Stimulated activated naive CD4-positive, alpha-beta T cell (primary cell): ENCODE data around the gene SLC41A3.
"Not testable (repeated sequence)": the region's sequence is repeated elsewhere in the genome, so short reads cannot be mapped to it uniquely, and the experiment has no call there.

Source experiments
- DNase-seq, 6 experiments: peaks; one replicate each; lab custom pipeline; 2025; lab: John Stamatoyannopoulos, UW

Gene SLC41A3

DNA sequence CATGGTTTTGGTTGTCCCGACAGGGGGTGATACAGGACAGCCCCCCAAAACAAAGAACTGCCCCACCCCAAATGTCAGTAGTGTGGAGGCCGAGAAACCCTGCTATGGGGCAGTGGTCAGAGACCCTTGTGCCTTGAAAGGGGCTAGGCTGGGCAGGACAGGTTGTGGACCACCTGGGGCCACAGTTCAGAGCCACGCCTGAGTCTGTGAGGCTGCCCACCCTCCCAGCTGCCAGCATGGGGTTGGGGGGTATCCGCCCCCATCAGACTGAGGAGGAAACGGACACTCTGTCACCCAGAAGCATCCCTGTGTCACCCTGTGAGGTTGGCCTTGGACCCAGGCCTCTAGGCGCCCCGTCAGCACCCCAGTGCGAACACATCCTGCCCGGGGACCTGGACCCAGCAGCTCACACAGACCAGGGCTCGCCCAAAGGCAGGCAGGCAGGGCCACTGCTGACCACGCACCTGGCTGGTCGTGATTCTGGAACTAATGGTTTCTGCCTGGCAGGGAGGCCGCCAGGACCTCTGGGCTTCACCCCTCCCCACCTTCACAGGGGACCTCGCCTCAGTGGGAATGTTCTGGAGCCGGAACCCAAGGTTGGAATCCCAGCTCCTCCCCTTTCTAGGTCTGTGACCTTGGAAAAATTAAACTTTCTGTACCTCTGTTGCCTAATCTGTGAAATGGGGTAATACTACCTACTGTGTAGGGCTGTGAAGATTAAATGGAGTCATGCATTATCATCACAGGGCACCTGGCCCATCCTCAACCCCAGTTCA lies 1.4 kb downstream of the SLC41A3 start:
- DNase-seq: no peak

- DNase-seq: peak in 1 of 6 experiments; percentile 4
Observed at GRCh38 chr3:126081618-126082361, 2.1 kb downstream of the SLC41A3 start.

- DNase-seq: no peak
Observed at GRCh38 chr3:126080970-126081369, 3.0 kb downstream of the SLC41A3 start.

- no peak for DNase-seq
Observed at GRCh38 chr3:126078866-126079265, 5.1 kb downstream of the SLC41A3 start.

GRCh38 chr3:126077754-126078153 lies 6.2 kb downstream of the SLC41A3 start:
- no peak for DNase-seq

- DNase-seq: no peak
Observed at GRCh38 chr3:126076140-126076539, 7.8 kb downstream of the SLC41A3 start.

DNA sequence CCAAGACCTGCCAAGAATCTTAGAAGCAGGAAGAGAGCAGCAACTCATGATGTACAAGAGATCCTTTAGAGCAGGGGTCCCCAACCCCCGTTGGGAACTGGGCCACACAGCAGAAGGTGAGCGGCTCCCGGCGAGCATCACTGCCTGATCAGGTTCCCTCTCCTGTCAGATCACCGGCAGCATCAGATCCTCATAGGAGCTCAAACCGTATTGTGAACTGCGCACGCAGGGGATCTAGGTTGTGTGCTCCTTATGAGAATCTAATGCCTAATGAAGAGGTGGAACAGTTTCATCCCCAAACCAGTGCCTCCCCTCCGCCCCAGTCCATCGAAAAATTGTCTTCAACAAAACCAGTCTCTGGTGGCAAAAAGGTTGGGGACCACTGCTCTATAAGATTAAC lies 13.8 kb downstream of the SLC41A3 start:
- DNase-seq: no peak

- no peak for DNase-seq
Observed at GRCh38 chr3:126067959-126068358, 16.0 kb downstream of the SLC41A3 start.

DNA sequence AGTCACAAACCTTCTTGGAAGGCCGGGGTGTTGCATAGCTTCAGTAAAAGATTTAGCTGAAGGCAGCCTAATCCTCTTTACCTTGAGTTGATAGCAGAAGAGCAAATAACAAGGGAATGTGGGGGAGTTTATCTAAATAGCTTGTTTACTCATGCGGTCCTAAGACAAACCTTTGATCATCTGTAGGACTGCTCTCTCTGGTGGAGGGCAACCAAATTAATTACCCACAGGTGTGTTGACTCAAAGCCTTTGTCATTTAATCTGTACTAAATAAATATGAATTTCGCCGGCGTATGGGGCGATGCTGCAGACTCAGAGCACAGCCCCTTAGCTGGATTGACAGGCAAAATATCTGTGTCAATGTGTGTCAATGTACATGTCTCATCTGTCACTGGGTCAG lies 17.2 kb downstream of the SLC41A3 start:
- DNase-seq: not testable (repeated sequence)

GRCh38 chr3:126065876-126066275 lies 18.0 kb downstream of the SLC41A3 start:
- DNase-seq: no peak

- DNase-seq: no peak
Observed at GRCh38 chr3:126064627-126065258, 19.2 kb downstream of the SLC41A3 start.

DNA sequence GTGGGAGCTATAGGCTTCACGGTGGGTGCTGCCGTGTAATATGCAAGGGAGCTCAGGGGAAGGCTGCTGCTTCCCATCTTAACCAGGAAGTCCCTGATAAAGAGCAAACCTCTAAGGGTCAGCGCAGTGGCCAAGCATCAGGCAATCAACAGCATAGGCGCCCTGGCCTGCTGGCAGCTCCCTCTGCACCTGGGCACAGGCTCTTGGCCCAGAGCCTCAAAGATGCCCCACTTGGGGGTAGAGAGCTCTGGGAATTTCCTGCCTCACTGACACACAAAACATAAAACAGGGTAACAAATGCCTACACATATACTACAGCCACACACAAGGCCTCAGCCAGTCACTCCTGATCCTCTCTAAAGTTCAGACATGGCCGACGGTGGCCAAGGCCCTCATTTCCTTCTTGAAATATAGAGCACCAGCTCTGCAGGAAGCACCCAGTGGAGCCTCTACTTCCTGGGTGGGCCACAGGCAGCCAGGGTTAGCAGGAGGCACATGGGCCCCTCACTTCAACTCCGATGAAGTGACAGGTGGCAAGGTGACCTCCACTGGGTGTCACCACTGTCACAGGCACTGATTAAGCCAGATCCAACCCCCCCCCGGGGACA lies 20.5 kb downstream of the SLC41A3 start:
- DNase-seq: no peak

DNA sequence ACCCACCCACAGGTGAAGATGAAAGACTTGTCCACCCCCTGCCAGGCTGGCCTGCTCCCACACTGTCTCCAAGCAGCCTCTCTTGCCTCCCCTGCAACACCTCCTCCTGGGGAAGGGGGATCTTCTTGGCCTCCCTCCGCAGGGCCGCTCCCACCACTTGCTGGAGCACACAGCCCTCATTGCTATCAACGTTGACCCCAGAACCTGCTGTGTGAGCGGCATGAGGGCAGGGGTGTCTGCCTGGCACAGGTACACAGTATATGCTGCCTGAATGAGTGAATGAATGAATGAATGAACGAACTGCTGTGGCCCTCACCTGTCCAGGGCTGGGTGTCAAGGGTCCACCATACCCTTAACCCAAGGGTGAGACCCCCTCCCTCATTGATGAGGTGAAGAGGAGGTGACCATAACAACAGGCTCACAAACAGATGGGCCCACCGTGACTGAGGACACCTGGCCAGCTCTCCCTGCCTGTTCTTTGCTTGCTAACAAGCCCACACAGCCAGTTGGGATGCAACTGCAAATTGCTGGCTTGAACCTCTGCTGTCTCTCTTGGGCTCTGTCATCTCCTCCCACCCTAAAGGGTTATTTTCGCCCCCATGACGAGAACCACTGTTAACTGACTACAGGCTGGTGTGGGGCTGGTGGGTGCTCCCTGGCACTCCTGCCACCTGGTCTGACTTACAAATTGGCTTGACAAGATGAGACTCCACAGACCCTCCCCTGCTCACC lies 22.5 kb downstream of the SLC41A3 start:
- no peak for DNase-seq

DNA sequence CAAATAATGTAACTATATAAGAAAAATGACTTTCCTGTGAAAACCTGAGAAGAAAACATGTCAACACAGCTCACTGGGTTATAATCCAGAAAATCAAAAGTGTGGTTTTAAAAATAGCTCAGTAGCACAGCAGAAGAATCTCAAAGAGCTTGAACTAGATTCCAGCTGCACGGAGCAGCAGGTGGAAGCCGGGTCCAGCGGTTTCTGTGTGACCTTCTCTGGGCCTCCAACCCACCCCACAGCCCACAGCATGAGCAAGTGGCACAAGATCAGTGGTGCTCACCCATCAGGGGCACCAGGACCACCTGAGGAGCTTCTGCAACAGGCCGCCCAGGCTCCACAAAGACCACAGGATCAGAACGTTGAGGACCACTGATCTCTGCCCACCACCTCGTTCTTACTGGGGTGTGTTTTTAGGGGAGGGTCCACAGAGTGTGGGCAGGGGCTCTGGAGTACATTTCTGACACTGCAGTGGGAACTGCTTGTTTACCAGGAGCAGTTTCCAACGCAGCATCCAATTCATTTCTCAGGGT lies 23.2 kb downstream of the SLC41A3 start:
- no peak for DNase-seq

- no peak for DNase-seq
Observed at GRCh38 chr3:126058666-126059065, 25.3 kb downstream of the SLC41A3 start.

DNA sequence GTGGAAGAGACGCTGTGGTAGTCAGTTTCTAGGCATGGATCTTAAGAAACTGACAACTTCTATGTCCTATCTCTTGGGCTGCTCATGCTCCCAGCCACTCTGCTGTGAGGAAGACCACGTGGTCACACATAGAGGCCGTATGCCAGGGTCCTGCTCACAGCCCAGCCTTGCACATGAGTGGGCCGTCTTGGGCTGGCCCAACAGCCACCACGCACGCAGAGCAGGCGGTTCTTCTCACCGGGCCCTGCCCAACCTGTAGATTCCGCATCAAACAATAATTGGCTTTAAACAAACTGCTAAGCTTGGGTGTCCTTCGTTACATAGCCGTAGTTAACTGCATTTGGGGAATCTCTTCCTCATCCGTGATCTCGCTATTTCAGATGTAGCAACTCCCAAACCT lies 26.0 kb downstream of the SLC41A3 start:
- no peak for DNase-seq

- DNase-seq: no peak
Observed at GRCh38 chr3:126057501-126057819, 26.5 kb downstream of the SLC41A3 start.

DNA sequence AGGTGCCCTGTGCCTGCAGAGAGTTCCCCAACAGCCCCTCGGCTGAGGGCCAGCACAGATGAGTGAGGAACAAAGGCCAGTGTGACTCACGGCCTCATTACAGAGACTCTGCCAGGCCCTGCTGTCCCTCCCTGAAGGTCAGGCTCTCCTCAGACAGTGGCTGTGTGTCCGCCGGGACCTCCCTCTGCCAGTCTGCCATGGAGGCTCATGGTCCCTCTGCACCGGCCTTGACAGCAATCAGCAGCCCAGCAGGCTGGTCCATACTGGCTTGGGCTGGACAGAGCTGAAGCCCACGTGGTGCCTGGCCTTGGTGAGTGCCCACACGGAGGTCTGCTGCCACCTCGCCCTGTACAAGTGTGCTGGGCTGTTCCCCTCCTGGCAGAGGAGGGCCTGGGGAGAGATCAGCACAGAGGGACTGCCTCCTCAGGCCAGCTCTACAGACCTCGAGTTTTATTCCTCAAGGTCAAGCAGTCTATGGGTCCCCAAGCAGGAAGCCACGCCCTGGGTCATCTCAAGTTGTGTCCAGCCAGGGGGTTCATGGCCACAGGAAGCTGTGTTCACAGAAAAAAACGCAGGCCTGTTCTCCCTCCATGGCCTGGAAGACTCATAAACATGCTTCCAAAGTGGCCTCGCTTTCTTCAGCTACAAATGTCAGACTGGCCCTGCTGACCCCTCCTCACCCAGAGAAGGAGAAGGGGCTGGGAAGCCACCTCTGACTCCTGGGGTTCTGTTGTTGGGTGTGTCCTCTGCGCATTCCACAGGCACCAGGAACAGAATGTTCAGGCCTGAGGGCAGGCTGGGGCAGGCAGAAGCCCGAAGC lies 27.0 kb downstream of the SLC41A3 start:
- no peak for DNase-seq

GRCh38 chr3:126056088-126056487 lies 27.8 kb downstream of the SLC41A3 start:
- DNase-seq: no peak

GRCh38 chr3:126054870-126055269 lies 29.1 kb downstream of the SLC41A3 start:
- no peak for DNase-seq
